HL-60 (cell line): Measurements from ENCODE around the gene NUPR2.
A peak's percentile ranks its signal among the peaks of the same experiment; 100 is the strongest.

Experiments
- DNase-seq, 2 experiments: peaks; one replicate each; pipeline ENCODE4 v3.0.0-alpha.2; 2010 to 2020; ENCODE audit warnings: low read depth in 1 of 2, low spot score in 1 of 2
- H3K27ac ChIP-seq: fragments of 250-450 bp; sonication (Bioruptor Pico); replicated peaks from 2 replicates; pipeline ENCODE4 v1.5.1; 2020; ENCODE audit warnings: mild to moderate bottlenecking, moderate library complexity
- H3K27me3 ChIP-seq: fragments of 250-450 bp; sonication (Bioruptor Pico); 2 replicates; pipeline ENCODE4 v1.5.1; 2021; ENCODE audit warnings: mild to moderate bottlenecking, moderate library complexity; ENCODE audit not compliant: insufficient read depth, poor library complexity, severe bottlenecking
- H3K4me3 ChIP-seq: replicated peaks from 2 replicates; pipeline ENCODE4 v1.5.1; 2011; ENCODE audit warnings: mild to moderate bottlenecking, control low read depth, low read length; ENCODE audit not compliant: insufficient read depth
- GABPA ChIP-seq: IDR thresholded peaks from 2 replicates; pipeline ENCODE4 v1.6.1; 2012; ENCODE audit warnings: low read depth
- POLR2AphosphoS5 ChIP-seq: IDR thresholded peaks from 2 replicates; pipeline ENCODE4 v1.6.1; 2012; ENCODE audit warnings: low read depth
- SPI1 ChIP-seq: IDR thresholded peaks from 2 replicates; pipeline ENCODE4 v1.6.1; 2012; ENCODE audit warnings: low read depth, mild to moderate bottlenecking, borderline replicate concordance
- TF ChIP-seq, protein P1 (sequence below): IDR thresholded peaks from one replicate; pipeline ENCODE4 v1.5.1; 2011; ENCODE audit warnings: low read length, control low read depth, inconsistent platforms; ENCODE audit not compliant: insufficient read depth
- TF ChIP-seq, protein P2 (sequence below): IDR thresholded peaks from 2 replicates; pipeline ENCODE4 v1.6.1; 2012; ENCODE audit warnings: low read depth; ENCODE audit not compliant: insufficient replicate concordance

Gene NUPR2

DNA sequence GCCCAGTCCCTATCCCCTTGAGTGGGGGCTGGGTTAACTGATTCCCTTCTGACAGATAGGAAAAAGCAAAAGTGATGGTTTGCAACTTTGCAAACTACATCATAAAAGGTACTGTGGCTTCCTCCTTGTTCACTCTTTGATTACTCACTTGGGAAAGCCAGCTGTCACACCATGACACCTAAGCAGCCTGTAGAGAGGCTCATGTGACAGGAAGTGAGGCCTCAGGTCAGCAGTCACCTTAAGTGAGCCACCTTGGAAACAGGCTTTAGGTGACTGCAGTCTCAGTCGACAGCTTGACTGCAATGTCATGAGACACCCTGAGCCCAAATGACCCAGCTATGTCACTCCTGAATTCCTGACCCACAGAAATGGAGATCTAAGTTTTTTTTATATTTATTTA lies 5.6 kb downstream of the NUPR2 start:
- Histone ChIP-seq H3K4me3 (no peak overlapping the region), H3K27ac (no peak overlapping the region), H3K27me3 (no peaks in the 10 kb centered on the region)
- no peak for DNase-seq
- TF ChIP-seq GABPA: no peak
- TF ChIP-seq SPI1: no peak
- TF ChIP-seq POLR2AphosphoS5: no peak
- TF ChIP-seq, protein P1, sequence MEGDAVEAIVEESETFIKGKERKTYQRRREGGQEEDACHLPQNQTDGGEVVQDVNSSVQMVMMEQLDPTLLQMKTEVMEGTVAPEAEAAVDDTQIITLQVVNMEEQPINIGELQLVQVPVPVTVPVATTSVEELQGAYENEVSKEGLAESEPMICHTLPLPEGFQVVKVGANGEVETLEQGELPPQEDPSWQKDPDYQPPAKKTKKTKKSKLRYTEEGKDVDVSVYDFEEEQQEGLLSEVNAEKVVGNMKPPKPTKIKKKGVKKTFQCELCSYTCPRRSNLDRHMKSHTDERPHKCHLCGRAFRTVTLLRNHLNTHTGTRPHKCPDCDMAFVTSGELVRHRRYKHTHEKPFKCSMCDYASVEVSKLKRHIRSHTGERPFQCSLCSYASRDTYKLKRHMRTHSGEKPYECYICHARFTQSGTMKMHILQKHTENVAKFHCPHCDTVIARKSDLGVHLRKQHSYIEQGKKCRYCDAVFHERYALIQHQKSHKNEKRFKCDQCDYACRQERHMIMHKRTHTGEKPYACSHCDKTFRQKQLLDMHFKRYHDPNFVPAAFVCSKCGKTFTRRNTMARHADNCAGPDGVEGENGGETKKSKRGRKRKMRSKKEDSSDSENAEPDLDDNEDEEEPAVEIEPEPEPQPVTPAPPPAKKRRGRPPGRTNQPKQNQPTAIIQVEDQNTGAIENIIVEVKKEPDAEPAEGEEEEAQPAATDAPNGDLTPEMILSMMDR: no peak
- TF ChIP-seq, protein P2, sequence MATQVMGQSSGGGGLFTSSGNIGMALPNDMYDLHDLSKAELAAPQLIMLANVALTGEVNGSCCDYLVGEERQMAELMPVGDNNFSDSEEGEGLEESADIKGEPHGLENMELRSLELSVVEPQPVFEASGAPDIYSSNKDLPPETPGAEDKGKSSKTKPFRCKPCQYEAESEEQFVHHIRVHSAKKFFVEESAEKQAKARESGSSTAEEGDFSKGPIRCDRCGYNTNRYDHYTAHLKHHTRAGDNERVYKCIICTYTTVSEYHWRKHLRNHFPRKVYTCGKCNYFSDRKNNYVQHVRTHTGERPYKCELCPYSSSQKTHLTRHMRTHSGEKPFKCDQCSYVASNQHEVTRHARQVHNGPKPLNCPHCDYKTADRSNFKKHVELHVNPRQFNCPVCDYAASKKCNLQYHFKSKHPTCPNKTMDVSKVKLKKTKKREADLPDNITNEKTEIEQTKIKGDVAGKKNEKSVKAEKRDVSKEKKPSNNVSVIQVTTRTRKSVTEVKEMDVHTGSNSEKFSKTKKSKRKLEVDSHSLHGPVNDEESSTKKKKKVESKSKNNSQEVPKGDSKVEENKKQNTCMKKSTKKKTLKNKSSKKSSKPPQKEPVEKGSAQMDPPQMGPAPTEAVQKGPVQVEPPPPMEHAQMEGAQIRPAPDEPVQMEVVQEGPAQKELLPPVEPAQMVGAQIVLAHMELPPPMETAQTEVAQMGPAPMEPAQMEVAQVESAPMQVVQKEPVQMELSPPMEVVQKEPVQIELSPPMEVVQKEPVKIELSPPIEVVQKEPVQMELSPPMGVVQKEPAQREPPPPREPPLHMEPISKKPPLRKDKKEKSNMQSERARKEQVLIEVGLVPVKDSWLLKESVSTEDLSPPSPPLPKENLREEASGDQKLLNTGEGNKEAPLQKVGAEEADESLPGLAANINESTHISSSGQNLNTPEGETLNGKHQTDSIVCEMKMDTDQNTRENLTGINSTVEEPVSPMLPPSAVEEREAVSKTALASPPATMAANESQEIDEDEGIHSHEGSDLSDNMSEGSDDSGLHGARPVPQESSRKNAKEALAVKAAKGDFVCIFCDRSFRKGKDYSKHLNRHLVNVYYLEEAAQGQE: no peak

DNA sequence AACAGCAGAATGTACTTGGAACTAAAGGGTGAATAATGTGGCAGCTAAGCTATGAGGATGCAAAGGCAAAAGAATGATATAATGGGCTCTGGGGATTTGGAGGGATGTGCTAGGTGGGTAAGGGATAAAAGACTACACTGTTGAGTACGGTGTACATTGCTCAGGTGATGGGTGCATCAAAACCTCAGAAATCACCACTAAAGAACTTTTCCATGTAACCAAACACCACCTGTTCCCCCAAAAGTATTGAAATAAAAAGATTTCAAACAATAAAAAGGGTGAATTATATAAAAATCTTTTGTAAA lies 8.3 kb downstream of the NUPR2 start:
- TF ChIP-seq POLR2AphosphoS5 (no peak), GABPA (no peak), SPI1 (no peak)
- TF ChIP-seq, protein P2: no peak
- DNase-seq: no peak
- H3K4me3 ChIP-seq: no peak overlapping the region
- no peak overlapping the region for H3K27ac ChIP-seq
- no peaks in the 10 kb centered on the region for H3K27me3 ChIP-seq

DNA sequence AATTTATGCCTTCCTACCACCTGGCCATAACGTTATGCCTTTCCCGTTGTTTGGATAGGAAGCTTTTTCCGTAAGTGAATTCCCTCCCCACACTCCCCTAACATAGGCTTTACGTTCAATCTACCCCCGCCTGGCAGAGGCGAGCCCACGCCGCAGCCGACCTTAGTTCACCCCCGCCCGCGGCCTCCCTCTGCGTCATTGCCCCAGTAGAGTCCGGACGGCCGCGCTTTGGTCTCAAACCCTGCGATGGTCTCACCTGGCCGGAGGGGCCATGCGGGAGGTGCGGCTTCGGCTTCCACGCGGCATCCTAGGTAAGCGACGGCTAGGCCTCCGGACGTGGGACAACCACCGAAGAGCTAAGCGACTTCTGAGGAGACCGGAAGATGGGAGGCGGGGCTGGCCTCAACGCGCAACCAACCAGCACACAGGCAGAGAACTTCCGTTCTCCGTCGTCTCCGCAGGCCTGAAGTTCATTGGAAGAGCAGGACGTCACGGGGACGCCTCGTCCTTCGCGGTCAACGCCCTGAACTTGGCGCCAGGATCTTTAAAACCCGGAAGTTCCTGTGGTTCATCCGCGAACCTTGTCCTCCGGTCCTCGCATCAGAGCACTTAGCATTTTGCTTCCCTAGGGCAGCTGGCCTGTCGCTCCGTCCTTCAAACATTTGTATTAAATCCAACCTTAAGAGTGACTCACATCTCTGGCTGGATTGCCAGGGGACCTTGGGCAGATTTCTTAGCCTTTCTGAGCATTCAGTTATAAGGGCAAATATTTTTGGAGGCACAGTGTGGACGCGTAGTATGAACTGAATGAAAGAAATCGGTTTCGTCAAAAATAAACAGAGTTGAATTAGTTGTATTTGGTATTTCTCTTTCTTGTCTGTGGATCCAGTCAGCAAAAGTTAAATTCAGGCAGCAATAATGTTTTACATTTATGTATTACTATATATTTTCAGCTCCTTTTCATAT lies 9.8 kb downstream of the NUPR2 start, which contains the start of gene CHCHD2:
TSS of gene CHCHD2 (minus strand) at position 369 of the 966 bp plus-strand sequence. CDS start at position 306, 63 bp downstream.
- peak; percentile 98 for DNase-seq
- Histone ChIP-seq H3K27me3 (no peaks in the 10 kb centered on the region), H3K4me3 (peak within 1 kb of the TSS; percentile 93), H3K27ac (peak within 1 kb of the TSS; percentile 90)
- TF ChIP-seq SPI1 (peak; percentile 38; the same call in 1 of the 2 replicates), GABPA (peak; percentile 91), POLR2AphosphoS5 (peak; percentile 75)
- TF ChIP-seq, protein P1: no peak
- TF ChIP-seq, protein P2: peak; percentile 67
